ENCODE measurements around the gene ZNF595. TPM values are rescaled to one million over a fixed set of nuclear protein-coding genes. Genes with fewer than 3 reads are reported as not detected.

The ZNF595 gene
- 19.9 and 20.1 TPM in 2 replicates for total RNA-seq

DNA sequence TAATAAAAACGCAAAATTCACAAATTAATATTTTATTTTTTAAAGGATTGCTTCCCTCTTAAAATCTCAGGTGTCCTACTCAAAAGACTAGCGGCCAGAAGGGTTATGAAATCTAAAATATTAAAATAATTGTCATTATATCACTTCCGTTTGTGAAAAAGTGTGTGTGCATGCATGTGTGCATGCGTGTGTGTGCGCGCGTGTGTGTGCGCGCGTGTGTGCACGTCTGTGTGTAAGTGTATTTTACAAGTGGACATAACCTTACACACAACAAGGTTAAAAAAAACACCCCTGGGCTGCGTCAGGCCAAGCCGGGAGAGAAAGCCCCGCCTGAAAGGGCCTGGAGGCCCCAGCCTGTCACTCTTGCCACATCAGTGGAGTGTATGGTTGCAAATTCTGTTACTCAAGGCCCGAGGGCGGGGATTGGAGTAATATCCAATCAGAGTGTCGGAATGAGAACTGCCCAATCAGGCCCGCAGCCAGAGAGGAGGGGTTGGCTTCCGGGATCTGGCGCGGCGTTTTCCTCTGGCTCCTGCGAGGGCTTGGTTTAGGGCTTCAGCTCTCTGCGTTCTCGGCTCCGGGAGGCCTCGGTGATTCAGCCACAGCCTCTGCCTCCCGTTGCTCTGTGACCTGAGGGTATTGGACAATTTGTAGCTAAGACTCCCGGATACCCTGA lies at the start of gene ZNF595:
Gene ZNF595 (plus strand): TSS at position 518 of the 676 bp plus-strand sequence. CDS start 168 bp downstream, outside the sequence.

GRCh38 chr4:124275-125081 lies 71.4 kb downstream of the ZNF595 start, which contains the start of gene ZNF718:
Gene ZNF718, plus strand, starts transcription at chr4:124501. Its CDS starts 170 bp downstream, at chr4:124671.

Other genes starting within 250 kb of the ZNF595 start
- 7.4 and 12.6 TPM in 2 replicates for gene ZNF718, start 71.2 kb downstream of the ZNF595 start, total RNA-seq

Measured in thoracic aorta endothelial cell (primary cell).